HUES6 (cell line): ENCODE results near the gene PPP1R12C.

Source experiments
- H3K27ac ChIP-seq: 2 replicates; pipeline ENCODE4 v1.7.0; 2013; ENCODE audit warnings: low read depth, mild to moderate bottlenecking, low read length, inconsistent platforms
- H3K27me3 ChIP-seq: 2 replicates; pipeline ENCODE4 v1.6.1; 2013; ENCODE audit warnings: low read length; ENCODE audit not compliant: control insufficient read depth, insufficient read depth
- H3K36me3 ChIP-seq: 2 replicates; pipeline ENCODE4 v1.6.1; 2013; ENCODE audit warnings: low read length; ENCODE audit not compliant: control insufficient read depth, insufficient read depth
- H3K4me1 ChIP-seq: 2 replicates; pipeline ENCODE4 v1.6.1; 2013; ENCODE audit warnings: low read length; ENCODE audit not compliant: control insufficient read depth, insufficient read depth
- H3K4me3 ChIP-seq: 2 replicates; pipeline ENCODE4 v1.5.1; 2013; ENCODE audit warnings: low read depth, low read length
- H3K9ac ChIP-seq: one replicate; pipeline ENCODE4 v1.6.1; 2013; ENCODE audit warnings: mild to moderate bottlenecking, low read length
- H3K9me3 ChIP-seq: 2 replicates; pipeline ENCODE4 v1.6.1; 2013; ENCODE audit warnings: low read depth, low read length; ENCODE audit not compliant: control insufficient read depth, insufficient read depth

Gene PPP1R12C

DNA sequence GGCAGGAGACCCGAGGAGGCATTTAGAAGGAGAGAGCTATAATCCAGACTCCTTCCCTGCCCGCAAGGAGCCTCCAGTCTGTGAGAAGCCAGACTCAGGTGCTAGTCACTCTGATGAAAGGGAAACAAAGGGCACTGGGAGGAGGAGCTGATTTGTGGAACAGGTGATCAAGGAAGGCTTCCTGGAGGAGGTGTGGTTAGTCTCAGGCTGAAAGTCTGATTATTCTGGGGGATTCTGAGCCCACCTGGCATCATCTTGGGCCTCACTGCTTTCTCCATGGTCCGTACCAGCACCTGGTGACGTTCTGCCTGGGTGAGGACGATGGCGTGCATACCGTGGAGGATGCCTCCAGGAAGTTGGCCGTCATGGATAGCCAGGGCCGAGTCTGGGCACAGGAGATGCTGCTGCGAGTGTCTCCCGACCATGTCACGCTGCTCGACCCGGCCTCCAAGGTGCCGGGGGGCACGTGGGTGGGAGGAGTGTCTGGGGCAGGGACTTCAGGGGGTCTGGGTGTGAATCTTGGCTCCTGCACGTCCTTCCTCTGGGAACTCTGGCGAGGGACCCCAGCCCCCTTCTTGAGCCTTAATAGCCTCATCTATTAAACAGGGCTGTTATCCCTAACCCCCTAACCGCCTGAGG is 37.9 kb downstream of the PPP1R12C start:
- Histone ChIP-seq H3K9me3 (no peaks in the 10 kb centered on the region), H3K4me3 (peak overlapping the region; percentile 74), H3K27ac (no peak overlapping the region), H3K27me3 (peaks cover 57% of the 10 kb centered on the region), H3K36me3 (no peaks in the 10 kb centered on the region), H3K4me1 (peaks cover 21% of the 10 kb centered on the region; the same call in 1 of the 2 replicates), H3K9ac (no peak overlapping the region)

DNA sequence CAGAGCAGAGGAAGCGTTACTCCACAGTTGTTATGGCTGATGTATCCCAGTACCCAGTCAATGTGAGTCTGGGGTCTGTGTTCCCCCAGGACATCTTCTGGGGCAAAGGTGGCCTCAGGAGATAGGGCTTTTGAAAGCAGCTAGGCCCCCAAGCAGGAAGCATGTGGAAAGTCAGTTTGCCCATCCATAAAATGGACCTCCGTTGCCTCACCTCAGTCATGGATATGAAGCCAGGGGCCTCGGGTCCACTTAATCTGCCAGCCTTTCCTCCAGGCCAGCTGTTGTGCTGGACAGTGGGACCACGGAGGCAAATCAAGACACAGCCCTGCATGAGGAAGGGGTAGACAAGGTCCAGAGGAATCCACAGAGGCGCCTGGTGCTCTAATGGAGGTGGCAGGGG is 38.4 kb downstream of the PPP1R12C start:
- no peaks in the 10 kb centered on the region for H3K36me3 ChIP-seq
- peaks cover 21% of the 10 kb centered on the region; the same call in 1 of the 2 replicates for H3K4me1 ChIP-seq
- no peak overlapping the region for H3K27ac ChIP-seq
- no peaks in the 10 kb centered on the region for H3K9me3 ChIP-seq
- H3K27me3 ChIP-seq = peaks cover 55% of the 10 kb centered on the region
- no peak overlapping the region for H3K4me3 ChIP-seq
- no peak overlapping the region for H3K9ac ChIP-seq

GRCh38 chr19:55077106-55077505 is 40.3 kb downstream of the PPP1R12C start:
- H3K4me1 ChIP-seq = peaks cover 16% of the 10 kb centered on the region; the same call in 1 of the 2 replicates
- no peak overlapping the region for H3K27ac ChIP-seq
- no peak overlapping the region for H3K9ac ChIP-seq
- peaks cover 56% of the 10 kb centered on the region for H3K27me3 ChIP-seq
- H3K4me3 ChIP-seq = no peak overlapping the region
- H3K9me3 ChIP-seq = no peaks in the 10 kb centered on the region
- H3K36me3 ChIP-seq = no peaks in the 10 kb centered on the region

DNA sequence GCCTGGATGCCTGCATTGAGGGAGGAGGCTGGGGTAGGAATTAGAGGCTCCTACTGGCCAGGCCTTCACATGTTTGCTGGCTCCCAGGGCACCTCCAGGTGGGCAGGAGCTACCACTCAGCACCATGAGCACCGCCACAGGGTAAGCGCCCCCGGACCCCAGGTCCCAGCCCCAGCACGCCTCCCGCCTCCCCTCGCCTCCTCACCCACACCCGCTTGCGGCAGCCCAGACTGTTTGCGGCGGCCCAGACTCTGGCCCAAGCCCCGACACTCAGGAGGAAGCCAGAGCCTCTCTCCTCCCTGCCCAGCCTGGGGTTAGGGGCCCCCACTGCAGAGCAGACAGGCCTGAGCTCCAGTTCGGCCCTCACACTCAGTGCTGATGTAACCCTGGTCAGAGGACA is 41.1 kb downstream of the PPP1R12C start:
- Histone ChIP-seq H3K4me3 (peak overlapping the region; percentile 40; the same call in 1 of the 2 replicates), H3K36me3 (no peaks in the 10 kb centered on the region), H3K27ac (no peak overlapping the region), H3K4me1 (peaks cover 16% of the 10 kb centered on the region; the same call in 1 of the 2 replicates), H3K27me3 (peaks cover 57% of the 10 kb centered on the region), H3K9ac (no peak overlapping the region), H3K9me3 (no peaks in the 10 kb centered on the region)

DNA sequence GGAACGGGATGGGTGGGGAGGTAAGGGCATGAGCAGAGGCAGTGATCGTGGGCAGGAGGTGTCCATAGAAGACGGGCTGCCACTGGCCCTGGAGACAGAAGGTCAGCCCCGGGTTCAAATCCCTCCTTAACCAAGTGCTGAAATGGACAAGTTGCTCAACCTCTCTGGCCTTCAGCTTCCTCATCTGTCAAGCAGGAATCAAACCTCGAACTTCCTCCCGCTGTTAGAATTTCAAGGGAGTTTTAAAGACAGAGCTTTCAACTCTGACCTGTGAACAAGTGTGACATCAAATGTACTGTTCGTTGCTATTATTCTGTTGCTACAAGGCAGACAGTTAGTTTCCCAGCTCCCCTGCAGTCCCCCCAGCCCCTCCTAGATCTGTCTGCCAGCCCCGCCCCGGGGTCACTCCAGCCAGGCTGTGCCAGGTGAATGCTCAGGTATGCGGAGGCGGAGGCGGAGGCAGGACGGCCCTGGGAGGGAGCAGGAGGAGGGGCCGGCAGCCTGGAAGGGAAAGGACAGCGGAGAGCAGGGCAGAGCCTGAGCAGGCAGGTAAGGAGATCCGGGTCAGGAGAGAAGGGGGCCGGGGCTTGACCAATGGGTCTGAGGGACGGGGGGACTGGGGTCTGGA is 42.0 kb downstream of the PPP1R12C start, which contains the start of gene EPS8L1:
TSS of gene EPS8L1 (plus strand) at position 499 of the 628 bp plus-strand sequence. CDS start 576 bp downstream, outside the sequence.
- Histone ChIP-seq H3K36me3 (no peaks in the 10 kb centered on the region), H3K4me3 (peak within 1 kb of the TSS; percentile 40; the same call in 1 of the 2 replicates), H3K9ac (no peak within 1 kb of the TSS), H3K27me3 (peaks cover 66% of the 10 kb centered on the region), H3K4me1 (peaks cover 15% of the 10 kb centered on the region; the same call in 1 of the 2 replicates), H3K27ac (no peak within 1 kb of the TSS), H3K9me3 (no peaks in the 10 kb centered on the region)

DNA sequence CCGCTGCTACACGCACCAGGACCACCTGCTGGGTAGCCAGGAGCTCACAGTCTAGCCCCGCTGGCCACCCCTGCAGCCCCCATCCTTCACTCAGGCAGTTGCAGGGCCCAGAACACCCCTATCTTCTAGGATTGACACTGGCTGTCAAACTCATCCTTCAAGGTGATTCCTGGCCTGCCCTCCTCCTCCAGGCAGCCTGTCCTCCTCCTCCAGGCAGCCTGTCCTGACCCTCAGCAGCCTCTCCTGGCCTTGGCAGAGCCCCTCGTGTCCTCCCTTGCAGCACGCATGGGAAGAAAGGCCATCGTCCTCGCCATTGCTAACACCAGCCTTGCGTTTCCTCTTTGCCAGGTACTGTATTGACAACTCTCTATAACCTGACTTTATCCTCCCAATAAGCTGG is 45.5 kb downstream of the PPP1R12C start:
- Histone ChIP-seq H3K4me3 (no peak overlapping the region), H3K27ac (no peak overlapping the region), H3K9ac (no peak overlapping the region), H3K27me3 (peaks cover 80% of the 10 kb centered on the region), H3K9me3 (no peaks in the 10 kb centered on the region), H3K36me3 (no peaks in the 10 kb centered on the region), H3K4me1 (peaks cover 22% of the 10 kb centered on the region; the same call in 1 of the 2 replicates)

DNA sequence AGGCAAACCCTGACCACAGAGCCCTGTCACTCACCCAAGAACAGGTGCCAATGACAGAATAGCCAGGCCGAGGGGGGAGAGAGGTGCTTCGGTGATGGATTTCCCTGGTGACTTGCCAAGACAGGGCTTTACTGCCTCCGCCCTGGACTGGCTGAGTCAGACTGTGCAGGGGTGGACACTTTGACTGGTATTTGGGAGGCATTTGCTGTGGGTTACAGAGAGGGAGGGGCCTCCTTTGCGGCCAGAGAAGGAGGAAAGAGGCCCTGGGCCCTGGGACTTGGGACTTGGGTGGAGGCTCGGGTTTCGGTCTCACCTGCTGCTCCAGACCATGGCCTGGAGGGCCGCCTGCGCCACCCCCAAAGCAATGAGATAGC is 46.3 kb downstream of the PPP1R12C start:
- Histone ChIP-seq H3K27ac (no peak overlapping the region), H3K36me3 (no peaks in the 10 kb centered on the region), H3K9ac (no peak overlapping the region), H3K9me3 (no peaks in the 10 kb centered on the region), H3K27me3 (peaks cover 83% of the 10 kb centered on the region), H3K4me3 (no peak overlapping the region), H3K4me1 (peaks cover 15% of the 10 kb centered on the region; the same call in 1 of the 2 replicates)

DNA sequence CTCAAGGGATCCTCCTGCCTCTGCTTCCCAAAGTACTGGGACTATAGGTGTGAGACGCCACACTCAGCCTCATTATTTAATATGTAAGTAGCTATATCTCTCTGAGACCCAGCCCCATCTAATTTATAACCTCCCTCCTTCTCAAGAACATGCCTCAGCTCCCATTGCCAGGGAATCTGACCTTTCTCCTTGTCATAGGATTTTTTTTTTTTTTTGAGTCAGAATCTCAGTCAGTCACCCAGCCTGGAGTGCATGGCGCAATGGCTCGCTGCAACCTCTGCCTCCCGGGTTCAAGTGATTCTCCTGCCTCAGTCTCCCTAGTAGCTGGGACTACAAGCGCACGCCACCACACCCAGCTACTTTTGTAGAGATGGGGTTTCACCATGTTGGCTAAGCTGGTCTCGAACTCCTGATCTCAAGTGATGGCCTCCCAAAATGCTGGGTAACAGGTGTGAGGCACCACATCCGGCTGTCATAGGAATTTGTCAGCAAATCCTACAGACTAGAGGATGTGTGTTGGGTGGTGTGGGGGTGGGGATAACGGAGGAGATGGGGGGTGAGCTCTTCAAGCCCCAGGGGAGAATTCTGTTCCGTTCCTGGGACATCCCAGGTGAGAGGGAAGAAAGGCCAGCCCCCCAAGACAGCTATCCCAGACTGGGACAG is 46.8 kb downstream of the PPP1R12C start:
- Histone ChIP-seq H3K9ac (no peak overlapping the region), H3K27ac (no peak overlapping the region), H3K9me3 (no peaks in the 10 kb centered on the region), H3K36me3 (no peaks in the 10 kb centered on the region), H3K4me3 (no peak overlapping the region), H3K4me1 (peaks cover 14% of the 10 kb centered on the region; the same call in 1 of the 2 replicates), H3K27me3 (peaks cover 88% of the 10 kb centered on the region)

GRCh38 chr19:55069865-55070197 is 47.6 kb downstream of the PPP1R12C start:
- H3K4me1 ChIP-seq = peaks cover 9% of the 10 kb centered on the region; the same call in 1 of the 2 replicates
- peaks cover 90% of the 10 kb centered on the region for H3K27me3 ChIP-seq
- H3K4me3 ChIP-seq = peak overlapping the region; percentile 53; the same call in 1 of the 2 replicates
- no peaks in the 10 kb centered on the region for H3K9me3 ChIP-seq
- H3K36me3 ChIP-seq = no peaks in the 10 kb centered on the region
- H3K9ac ChIP-seq = no peak overlapping the region
- no peak overlapping the region for H3K27ac ChIP-seq

GRCh38 chr19:55068950-55069864 is 48.2 kb downstream of the PPP1R12C start:
- Histone ChIP-seq H3K36me3 (no peaks in the 10 kb centered on the region), H3K27me3 (peaks cover 92% of the 10 kb centered on the region), H3K4me3 (peak overlapping the region; percentile 53), H3K9me3 (no peaks in the 10 kb centered on the region), H3K9ac (no peak overlapping the region), H3K4me1 (peaks cover 9% of the 10 kb centered on the region; the same call in 1 of the 2 replicates), H3K27ac (no peak overlapping the region)
